Left lung (tissue), 10 donors: Measurements from ENCODE around the gene ASIC4. TPM values are rescaled to one million over a fixed set of nuclear protein-coding genes. Genes with fewer than 3 reads are reported as not detected.

Source experiments
- ATAC-seq: fragments of 200-7000 bp; cut with Tn5 transposase; one replicate; pipeline ENCODE4 v1.9.1; 2020; ENCODE audit warnings: moderate library complexity
- DNase-seq, 4 donors: peaks; one replicate each; pipeline ENCODE4 v3.0.0-alpha.2; 2013 to 2020
- H3K27ac ChIP-seq, 2 donors: fragments of 200-600 bp; sonication (generic) in 1 of 2; one replicate each; pipeline versions ENCODE4 v1.5.0 to v1.8.0; 2020 to 2021
- H3K27me3 ChIP-seq, 2 donors: fragments of 200-600 bp; sonication (generic) in 1 of 2; one replicate each; pipeline versions ENCODE4 v1.5.0 to v1.8.0; 2020 to 2021
- H3K36me3 ChIP-seq, 2 donors: fragments of 200-600 bp; sonication (generic) in 1 of 2; one replicate each; pipeline versions ENCODE4 v1.5.0 to v1.8.0; 2020 to 2021
- H3K4me1 ChIP-seq, 2 donors: fragments of 200-600 bp; one replicate each; pipeline ENCODE4 v1.8.0; 2021
- H3K4me3 ChIP-seq, 2 donors: fragments of 200-600 bp; sonication (generic) in 1 of 2; one replicate each; pipeline versions ENCODE4 v1.5.0 to v1.8.0; 2020 to 2021; ENCODE audit warnings: mild to moderate bottlenecking in 1 of 2
- H3K9me3 ChIP-seq, 2 donors: fragments of 200-600 bp; sonication (generic) in 1 of 2; one replicate each; pipeline versions ENCODE4 v1.5.0 to v1.8.0; 2020 to 2021
- intact Hi-C, 2 donors: fragments of 100-400 bp; cut with DNase I; formaldehyde crosslinking; loops; one replicate each; pipeline versions ENCODE4 v1.11.2 to v1.14.2; 2022
- polyA plus RNA-seq, 6 donors: library from polyadenylated mRNA; unstranded; fragments of 120-200 nt; gene quantifications; one replicate each; pipeline ENCODE4 v1.2.1, GENCODE V29; 2013; ENCODE audit not compliant: insufficient read length in 6 of 6
- total RNA-seq, 2 donors: library from RNA; stranded (reverse); fragmentation: NEBNext Ultra II Directional; extraction: Animal tissue kit (Norgen Biotek cat#: 25700); gene quantifications; one replicate each; pipeline ENCODE4 v1.2.1, GENCODE V29; 2021
- TF ChIP-seq, protein P1 (sequence below), 2 donors: fragments of 200-600 bp; sonication (generic) in 1 of 2; IDR thresholded peaks; one replicate each; pipeline versions ENCODE4 v1.5.0 to v1.8.0; 2021; ENCODE audit warnings: antibody characterized with exemption in 2 of 2
- donor health status: DM: no; HTN: yes; CAD: no.
- donor health status: DM: no; HTN: no; CAD: no.

The ASIC4 gene
- total and polyA plus RNA-seq, 8 donors, result 0.07 to 0.37 (median 0.20) TPM; not detected in 2

DNA sequence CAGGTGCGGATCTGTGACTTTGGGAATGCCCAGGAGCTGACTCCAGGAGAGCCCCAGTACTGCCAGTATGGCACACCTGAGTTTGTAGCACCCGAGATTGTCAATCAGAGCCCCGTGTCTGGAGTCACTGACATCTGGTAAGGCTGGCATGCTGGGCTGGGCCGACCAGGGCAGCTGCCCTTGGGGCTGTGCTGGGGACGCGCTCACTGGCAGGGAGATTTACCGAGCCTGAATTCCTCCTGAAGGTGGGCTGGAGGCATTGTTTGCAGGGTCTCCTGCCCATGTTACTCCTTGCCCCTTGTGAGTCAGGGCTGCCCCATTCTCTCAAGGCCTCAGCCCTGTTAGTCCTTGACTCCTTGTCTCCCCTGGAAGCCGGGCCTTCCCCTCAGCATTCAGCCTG, 34.3 kb upstream of the ASIC4 start:
- TF ChIP-seq, protein P1, sequence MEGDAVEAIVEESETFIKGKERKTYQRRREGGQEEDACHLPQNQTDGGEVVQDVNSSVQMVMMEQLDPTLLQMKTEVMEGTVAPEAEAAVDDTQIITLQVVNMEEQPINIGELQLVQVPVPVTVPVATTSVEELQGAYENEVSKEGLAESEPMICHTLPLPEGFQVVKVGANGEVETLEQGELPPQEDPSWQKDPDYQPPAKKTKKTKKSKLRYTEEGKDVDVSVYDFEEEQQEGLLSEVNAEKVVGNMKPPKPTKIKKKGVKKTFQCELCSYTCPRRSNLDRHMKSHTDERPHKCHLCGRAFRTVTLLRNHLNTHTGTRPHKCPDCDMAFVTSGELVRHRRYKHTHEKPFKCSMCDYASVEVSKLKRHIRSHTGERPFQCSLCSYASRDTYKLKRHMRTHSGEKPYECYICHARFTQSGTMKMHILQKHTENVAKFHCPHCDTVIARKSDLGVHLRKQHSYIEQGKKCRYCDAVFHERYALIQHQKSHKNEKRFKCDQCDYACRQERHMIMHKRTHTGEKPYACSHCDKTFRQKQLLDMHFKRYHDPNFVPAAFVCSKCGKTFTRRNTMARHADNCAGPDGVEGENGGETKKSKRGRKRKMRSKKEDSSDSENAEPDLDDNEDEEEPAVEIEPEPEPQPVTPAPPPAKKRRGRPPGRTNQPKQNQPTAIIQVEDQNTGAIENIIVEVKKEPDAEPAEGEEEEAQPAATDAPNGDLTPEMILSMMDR (IDR thresholded peaks at IDR 0.05), result no peak
- DNase-seq, result peak in 1 of 4 donors; percentile 53
- peaks cover 23 to 72% of the 10 kb centered on the region in 2 donors for H3K27me3 ChIP-seq
- no peak overlapping the region for H3K4me3 ChIP-seq
- no peak for ATAC-seq
- peaks cover 0 to 15% of the 10 kb centered on the region in 2 donors for H3K4me1 ChIP-seq
- H3K9me3 ChIP-seq, result no peaks in the 10 kb centered on the region
- H3K27ac ChIP-seq, result no peak overlapping the region
- intact Hi-C loops, result no loop called here
- H3K36me3 ChIP-seq, result no peaks in the 10 kb centered on the region

DNA sequence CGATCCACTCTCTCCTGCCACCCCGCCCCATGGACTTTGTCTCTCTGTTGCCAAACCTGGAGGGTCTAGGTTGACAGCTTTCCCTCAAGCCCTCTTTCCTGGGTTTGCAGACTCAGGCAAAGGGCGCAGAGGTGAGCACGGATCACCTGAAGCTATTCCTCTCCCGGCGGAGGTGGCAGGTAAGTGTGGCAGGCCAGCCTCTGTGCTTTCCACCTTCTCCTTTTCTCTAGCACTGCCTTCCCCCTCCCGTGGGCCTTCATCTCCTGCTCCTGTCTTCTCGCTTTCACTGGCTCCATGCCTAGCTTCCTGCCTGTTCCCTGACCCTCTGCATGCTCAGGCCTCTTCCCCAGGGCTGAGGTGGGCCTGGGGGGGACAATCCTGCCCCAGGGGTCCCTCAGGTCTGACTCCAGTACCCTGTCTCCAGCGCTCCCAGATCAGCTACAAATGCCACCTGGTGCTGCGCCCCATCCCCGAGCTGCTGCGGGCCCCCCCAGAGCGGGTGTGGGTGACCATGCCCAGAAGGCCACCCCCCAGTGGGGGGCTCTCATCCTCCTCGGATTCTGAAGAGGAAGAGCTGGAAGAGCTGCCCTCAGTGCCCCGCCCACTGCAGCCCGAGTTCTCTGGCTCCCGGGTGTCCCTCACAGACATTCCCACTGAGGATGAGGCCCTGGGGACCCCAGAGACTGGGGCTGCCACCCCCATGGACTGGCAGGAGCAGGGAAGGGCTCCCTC, 31.4 kb upstream of the ASIC4 start:
- Histone ChIP-seq H3K4me3 (no peak overlapping the region), H3K27ac (no peak overlapping the region), H3K27me3 (peaks cover 33 to 79% of the 10 kb centered on the region in 2 donors), H3K36me3 (no peaks in the 10 kb centered on the region), H3K9me3 (no peaks in the 10 kb centered on the region), H3K4me1 (peaks cover 0 to 16% of the 10 kb centered on the region in 2 donors)
- DNase-seq, result peak in 1 of 4 donors; percentile 58
- ATAC-seq, result no peak
- intact Hi-C loops, result no loop called here
- TF ChIP-seq, protein P1 (IDR thresholded peaks at IDR 0.05), result no peak

DNA sequence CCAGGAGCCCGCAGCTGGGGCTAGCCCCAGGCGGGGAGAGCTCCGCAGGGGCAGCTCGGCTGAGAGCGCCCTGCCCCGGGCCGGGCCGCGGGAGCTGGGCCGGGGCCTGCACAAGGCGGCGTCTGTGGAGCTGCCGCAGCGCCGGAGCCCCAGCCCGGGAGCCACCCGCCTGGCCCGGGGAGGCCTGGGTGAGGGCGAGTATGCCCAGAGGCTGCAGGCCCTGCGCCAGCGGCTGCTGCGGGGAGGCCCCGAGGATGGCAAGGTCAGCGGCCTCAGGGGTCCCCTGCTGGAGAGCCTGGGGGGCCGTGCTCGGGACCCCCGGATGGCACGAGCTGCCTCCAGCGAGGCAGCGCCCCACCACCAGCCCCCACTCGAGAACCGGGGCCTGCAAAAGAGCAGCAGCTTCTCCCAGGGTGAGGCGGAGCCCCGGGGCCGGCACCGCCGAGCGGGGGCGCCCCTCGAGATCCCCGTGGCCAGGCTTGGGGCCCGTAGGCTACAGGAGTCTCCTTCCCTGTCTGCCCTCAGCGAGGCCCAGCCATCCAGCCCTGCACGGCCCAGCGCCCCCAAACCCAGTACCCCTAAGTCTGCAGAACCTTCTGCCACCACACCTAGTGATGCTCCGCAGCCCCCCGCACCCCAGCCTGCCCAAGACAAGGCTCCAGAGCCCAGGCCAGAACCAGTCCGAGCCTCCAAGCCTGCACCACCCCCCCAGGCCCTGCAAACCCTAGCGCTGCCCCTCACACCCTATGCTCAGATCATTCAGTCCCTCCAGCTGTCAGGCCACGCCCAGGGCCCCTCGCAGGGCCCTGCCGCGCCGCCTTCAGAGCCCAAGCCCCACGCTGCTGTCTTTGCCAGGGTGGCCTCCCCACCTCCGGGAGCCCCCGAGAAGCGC, 30.6 kb upstream of the ASIC4 start:
- Histone ChIP-seq H3K9me3 (no peaks in the 10 kb centered on the region), H3K27ac (no peak overlapping the region), H3K4me1 (peaks cover 0 to 16% of the 10 kb centered on the region in 2 donors), H3K36me3 (no peaks in the 10 kb centered on the region), H3K4me3 (no peak overlapping the region), H3K27me3 (peaks cover 33 to 86% of the 10 kb centered on the region in 2 donors)
- intact Hi-C loops, result no loop called here
- DNase-seq (peak in 1 of 4 donors; percentile 73), ATAC-seq (no peak)
- TF ChIP-seq, protein P1 (IDR thresholded peaks at IDR 0.05), result no peak

DNA sequence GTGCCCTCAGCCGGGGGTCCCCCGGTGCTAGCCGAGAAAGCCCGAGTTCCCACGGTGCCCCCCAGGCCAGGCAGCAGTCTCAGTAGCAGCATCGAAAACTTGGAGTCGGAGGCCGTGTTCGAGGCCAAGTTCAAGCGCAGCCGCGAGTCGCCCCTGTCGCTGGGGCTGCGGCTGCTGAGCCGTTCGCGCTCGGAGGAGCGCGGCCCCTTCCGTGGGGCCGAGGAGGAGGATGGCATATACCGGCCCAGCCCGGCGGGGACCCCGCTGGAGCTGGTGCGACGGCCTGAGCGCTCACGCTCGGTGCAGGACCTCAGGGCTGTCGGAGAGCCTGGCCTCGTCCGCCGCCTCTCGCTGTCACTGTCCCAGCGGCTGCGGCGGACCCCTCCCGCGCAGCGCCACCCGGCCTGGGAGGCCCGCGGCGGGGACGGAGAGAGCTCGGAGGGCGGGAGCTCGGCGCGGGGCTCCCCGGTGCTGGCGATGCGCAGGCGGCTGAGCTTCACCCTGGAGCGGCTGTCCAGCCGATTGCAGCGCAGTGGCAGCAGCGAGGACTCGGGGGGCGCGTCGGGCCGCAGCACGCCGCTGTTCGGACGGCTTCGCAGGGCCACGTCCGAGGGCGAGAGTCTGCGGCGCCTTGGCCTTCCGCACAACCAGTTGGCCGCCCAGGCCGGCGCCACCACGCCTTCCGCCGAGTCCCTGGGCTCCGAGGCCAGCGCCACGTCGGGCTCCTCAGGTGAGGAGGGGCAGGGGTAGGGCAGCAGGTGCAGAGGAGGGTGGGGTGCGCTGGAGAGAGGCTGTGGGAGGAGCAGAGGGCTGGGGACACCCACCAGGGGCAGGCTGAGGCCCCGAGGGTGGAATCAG, 29.7 kb upstream of the ASIC4 start:
- intact Hi-C loops, result no loop called here
- Histone ChIP-seq H3K4me1 (peaks cover 0 to 16% of the 10 kb centered on the region in 2 donors), H3K27me3 (peaks cover 33 to 95% of the 10 kb centered on the region in 2 donors), H3K36me3 (no peaks in the 10 kb centered on the region), H3K9me3 (no peaks in the 10 kb centered on the region), H3K27ac (no peak overlapping the region), H3K4me3 (no peak overlapping the region)
- DNase-seq (peak in 2 of 4 donors; percentile 30 to 73), ATAC-seq (peak; percentile 44)
- TF ChIP-seq, protein P1 (IDR thresholded peaks at IDR 0.05), result no peak
